DOHH2 (cell line): ENCODE measurements around the gene ATG4A.

Experiments
- EZH2phosphoT487 ChIP-seq: fragments of 200-600 bp; sonication (generic); IDR thresholded peaks from 2 replicates; pipeline ENCODE4 v1.6.1; 2017; ENCODE audit warnings: borderline replicate concordance, mild to moderate bottlenecking, antibody characterized with exemption, low read length, moderate library complexity, mixed read lengths
- TF ChIP-seq, protein P1 (sequence below): fragments of 200-600 bp; sonication (generic); IDR thresholded peaks from one replicate; pipeline ENCODE4 v1.5.1; 2014; ENCODE audit warnings: antibody characterized with exemption, mild to moderate bottlenecking, low read depth, low read length; ENCODE audit not compliant: poor library complexity, severe bottlenecking

DNA sequence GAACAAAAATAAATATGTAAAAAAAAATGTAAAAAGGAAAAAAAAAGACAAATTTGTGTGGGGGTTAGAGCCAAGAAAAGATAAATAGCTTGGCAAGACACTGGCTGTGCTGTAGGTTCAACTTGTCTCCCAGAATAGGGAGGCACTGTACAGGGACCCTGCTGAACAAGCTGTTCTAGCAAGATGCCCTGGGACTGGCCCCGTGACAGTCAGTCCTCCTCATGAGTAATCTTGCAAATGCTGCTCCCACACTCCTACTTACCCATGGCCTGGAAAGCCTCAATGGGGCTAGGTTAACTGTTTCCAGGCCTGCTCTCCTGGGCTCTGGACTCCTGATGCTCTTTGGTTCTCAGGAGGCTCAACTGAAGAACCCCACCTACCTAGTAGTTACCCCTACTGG is 106.8 kb downstream of the ATG4A start:
- TF ChIP-seq, protein P1, sequence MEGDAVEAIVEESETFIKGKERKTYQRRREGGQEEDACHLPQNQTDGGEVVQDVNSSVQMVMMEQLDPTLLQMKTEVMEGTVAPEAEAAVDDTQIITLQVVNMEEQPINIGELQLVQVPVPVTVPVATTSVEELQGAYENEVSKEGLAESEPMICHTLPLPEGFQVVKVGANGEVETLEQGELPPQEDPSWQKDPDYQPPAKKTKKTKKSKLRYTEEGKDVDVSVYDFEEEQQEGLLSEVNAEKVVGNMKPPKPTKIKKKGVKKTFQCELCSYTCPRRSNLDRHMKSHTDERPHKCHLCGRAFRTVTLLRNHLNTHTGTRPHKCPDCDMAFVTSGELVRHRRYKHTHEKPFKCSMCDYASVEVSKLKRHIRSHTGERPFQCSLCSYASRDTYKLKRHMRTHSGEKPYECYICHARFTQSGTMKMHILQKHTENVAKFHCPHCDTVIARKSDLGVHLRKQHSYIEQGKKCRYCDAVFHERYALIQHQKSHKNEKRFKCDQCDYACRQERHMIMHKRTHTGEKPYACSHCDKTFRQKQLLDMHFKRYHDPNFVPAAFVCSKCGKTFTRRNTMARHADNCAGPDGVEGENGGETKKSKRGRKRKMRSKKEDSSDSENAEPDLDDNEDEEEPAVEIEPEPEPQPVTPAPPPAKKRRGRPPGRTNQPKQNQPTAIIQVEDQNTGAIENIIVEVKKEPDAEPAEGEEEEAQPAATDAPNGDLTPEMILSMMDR = no peak
- no peak for TF ChIP-seq EZH2phosphoT487
